ENCODE results near the gene CUL5.
"Not testable (repeated sequence)": the region's sequence is repeated elsewhere in the genome, so short reads cannot be mapped to it uniquely, and the experiment has no call there.

CUL5 gene

DNA sequence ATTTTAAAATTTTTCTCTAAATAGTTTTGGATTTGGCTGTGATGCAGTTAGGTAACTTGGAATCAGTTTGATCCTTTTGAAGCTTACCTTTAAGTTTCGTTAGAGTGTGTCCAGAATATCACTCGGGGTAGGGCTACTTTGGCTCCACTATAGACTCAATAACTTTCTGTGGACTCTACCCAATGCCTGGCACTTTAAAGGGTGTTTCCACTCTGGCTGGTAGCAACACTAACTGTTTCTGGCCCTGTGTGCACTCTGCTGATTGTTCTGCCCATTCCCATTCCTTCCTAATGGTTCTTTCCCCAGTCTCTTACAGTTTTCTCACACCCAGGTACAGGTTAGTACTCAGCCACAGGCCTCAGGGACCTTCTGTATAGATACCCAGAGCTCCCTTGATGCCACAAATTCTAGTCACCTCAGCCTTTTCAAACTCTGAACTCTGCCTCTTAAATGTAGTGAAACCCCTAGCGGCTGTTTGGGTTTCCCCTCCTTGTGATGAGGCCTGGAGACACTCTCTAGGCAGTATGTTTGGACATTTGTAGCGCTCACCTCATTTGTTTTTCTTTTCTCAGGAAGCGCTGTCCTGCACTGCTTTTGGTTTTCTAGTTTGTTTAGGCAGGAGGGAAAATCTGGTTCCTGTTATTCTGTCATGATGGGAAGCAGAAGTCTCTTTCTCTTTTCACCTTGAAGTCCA lies 16.8 kb downstream of the CUL5 start:
- H3K27ac ChIP-seq: no peak overlapping the region
- TF ChIP-seq ZFX (IDR thresholded peaks at IDR 0.05): no peak
- TF ChIP-seq, protein P1, sequence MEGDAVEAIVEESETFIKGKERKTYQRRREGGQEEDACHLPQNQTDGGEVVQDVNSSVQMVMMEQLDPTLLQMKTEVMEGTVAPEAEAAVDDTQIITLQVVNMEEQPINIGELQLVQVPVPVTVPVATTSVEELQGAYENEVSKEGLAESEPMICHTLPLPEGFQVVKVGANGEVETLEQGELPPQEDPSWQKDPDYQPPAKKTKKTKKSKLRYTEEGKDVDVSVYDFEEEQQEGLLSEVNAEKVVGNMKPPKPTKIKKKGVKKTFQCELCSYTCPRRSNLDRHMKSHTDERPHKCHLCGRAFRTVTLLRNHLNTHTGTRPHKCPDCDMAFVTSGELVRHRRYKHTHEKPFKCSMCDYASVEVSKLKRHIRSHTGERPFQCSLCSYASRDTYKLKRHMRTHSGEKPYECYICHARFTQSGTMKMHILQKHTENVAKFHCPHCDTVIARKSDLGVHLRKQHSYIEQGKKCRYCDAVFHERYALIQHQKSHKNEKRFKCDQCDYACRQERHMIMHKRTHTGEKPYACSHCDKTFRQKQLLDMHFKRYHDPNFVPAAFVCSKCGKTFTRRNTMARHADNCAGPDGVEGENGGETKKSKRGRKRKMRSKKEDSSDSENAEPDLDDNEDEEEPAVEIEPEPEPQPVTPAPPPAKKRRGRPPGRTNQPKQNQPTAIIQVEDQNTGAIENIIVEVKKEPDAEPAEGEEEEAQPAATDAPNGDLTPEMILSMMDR (conservative IDR thresholded peaks at IDR 0.05): no peak

DNA sequence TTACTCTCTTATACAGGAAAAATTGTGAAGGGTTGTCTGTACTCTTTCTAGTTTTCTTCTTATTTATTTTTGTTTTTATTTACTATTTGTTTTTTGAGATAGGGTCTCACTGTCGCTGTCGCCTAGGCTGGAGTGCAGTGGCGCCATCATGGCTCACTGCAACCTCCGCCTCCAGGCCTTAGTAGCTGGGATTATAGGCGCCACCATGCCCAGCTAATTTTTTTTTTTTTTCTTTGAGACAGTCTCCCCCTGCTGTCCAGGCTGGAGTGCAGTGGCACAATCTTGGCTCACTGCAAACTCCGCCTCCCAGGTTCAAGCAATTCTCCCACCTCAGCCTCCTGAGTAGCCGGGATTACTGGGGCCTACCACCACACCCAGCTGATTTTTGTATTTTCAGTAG lies 18.4 kb downstream of the CUL5 start:
- no peak for TF ChIP-seq ZFX (IDR thresholded peaks at IDR 0.05)
- TF ChIP-seq, protein P1 (conservative IDR thresholded peaks at IDR 0.05): peak; percentile 36
- no peak overlapping the region for H3K27ac ChIP-seq

DNA sequence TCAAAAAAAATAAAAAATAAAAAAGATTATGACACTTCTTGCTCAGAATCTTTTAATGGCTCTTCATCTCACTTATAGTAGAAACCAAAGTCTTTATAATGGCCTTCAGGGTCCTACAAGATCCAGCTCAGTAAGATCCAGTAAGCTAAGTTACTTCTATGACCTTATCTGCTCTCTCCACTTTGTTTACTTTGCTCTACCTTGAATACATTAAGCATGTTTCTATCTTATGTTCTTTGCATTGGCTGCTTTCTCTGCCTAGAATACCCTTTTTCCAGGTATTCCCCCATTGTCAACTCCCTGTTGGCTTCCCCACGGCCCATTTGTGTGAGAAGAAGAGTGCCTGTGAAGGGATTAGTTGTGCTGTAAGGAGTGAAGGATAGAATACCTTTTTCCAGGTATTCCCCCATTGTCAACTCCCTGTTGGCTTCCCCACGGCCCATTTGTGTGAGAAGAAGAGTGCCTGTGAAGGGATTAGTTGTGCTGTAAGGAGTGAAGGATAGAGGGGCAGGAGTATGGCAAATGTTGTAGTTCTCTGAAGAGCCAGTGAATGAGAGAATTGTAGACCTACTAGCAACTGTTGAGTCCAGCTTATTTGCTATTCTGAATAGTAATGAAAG lies 20.2 kb downstream of the CUL5 start:
- H3K27ac ChIP-seq: not testable (repeated sequence)

DNA sequence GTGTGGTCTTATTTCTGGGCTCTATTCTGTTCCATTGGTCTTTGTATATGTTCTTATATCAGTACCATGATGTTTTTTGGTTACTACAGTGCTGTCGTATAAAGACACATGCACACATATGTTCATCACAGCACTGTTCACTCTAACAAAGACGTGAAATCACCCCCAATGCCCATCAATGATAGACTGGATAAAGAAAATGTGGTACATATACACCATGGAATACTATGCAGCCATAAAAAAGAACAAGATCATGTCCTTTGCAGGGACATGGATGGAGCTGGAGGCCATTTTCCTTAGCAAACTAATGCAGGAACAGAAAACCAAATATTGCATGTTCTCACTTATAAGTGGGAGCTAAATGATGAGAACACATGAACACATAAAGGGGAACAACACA lies 22.9 kb downstream of the CUL5 start:
- not testable (repeated sequence) for H3K27ac ChIP-seq

DNA sequence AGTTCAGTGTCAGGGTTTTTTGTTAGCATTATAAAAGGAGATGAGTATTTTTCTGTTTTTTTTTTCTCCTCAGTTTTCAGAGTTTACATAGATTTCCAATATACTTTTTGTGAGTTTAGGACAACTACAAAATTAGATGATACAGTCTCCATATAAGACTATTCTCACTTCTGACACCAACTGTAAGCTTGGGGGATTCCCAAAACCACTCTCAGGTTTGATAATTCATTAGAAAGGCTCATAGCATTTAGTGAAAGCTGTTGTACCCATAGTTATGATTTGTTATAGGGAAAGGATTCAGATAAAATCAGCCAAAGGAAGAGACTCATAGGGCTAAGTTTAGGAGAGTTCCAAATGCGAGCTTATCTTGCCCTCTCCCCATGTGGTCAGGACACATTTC lies 24.1 kb downstream of the CUL5 start:
- TF ChIP-seq, protein P1 (conservative IDR thresholded peaks at IDR 0.05): no peak
- TF ChIP-seq ZFX (IDR thresholded peaks at IDR 0.05): no peak
- no peak overlapping the region for H3K27ac ChIP-seq

DNA sequence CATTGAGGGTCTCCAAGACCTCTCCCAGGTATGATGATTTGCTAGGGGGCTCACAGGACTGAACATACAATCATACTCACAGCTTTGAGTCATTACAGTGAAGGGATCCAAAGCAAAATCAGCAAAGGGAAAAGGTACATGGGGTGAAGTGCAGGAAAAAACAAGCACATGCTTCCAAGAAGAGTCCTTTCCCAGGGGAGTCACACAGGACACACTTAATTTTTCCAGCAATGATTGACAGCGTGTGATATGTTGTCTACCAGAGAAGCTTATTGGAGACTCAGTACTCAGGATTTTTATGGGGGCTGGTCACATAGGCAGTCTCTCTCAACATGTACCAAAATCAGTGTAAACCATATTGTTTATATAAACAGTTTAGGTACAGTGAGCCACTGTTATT lies 25.3 kb downstream of the CUL5 start:
- TF ChIP-seq, protein P1 (conservative IDR thresholded peaks at IDR 0.05): no peak
- TF ChIP-seq ZFX (IDR thresholded peaks at IDR 0.05): no peak
- H3K27ac ChIP-seq: no peak overlapping the region

DNA sequence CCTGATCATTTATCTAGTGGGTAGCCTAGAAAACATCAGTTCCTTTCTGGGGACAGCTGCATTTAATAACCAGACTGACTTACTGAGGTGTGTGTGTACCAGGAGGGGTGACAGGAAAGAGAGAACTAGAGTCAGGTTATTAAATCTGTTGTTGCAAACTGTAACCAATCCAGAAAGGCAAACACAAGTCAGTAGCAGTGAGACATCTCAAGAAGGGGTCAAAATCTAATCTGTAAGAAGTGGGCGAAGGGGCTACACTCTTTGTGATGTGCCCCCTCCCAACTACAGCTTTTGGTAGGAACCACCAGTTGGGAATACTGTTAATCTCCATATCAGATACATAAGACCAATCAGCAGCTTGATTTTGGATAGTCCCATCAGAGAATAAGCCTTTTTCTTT lies 26.3 kb downstream of the CUL5 start:
- TF ChIP-seq, protein P1 (conservative IDR thresholded peaks at IDR 0.05): no peak
- TF ChIP-seq ZFX (IDR thresholded peaks at IDR 0.05): no peak
- no peak overlapping the region for H3K27ac ChIP-seq

DNA sequence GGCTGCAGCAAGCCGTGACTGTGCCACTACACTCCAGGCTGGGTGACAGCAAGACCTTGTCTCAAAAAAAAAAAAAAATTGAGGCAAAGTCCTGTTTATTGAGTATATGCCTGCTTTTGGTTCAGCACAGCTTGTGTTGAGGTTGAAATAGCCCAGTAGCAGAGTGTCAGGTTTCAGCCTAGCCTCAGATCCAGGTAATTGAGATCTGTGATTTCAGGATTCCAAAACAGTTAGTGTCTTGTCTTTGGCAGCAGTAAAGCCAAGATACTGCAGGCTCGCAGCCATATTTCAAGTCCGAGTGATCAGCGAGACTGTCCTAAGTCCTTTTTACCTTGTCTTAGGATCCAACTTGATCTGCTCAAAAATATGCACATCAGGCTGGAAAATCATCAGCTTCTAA lies 27.0 kb downstream of the CUL5 start:
- no peak overlapping the region for H3K27ac ChIP-seq
- TF ChIP-seq, protein P1 (conservative IDR thresholded peaks at IDR 0.05): no peak
- no peak for TF ChIP-seq ZFX (IDR thresholded peaks at IDR 0.05)
